Epithelial cell of esophagus (primary cell): Measurements from ENCODE around the gene ZNF428.
A peak's percentile ranks its signal among the peaks of the same experiment; 100 is the strongest.

ENCODE experiments used
- DNase-seq: peaks from one replicate; pipeline ENCODE4 v3.0.0; 2010; ENCODE audit warnings: low read depth
- H3K4me3 ChIP-seq: 2 replicates; pipeline ENCODE4 v1.5.1; 2011; ENCODE audit warnings: mild to moderate bottlenecking, low read length, control low read depth
- TF ChIP-seq, protein P1 (sequence below): IDR thresholded peaks from 2 replicates; pipeline ENCODE4 v1.5.1; 2011; ENCODE audit warnings: low read depth, mild to moderate bottlenecking, low read length, control low read depth, inconsistent platforms; ENCODE audit not compliant: insufficient read depth; ENCODE audit errors: missing control alignments

ZNF428 gene

DNA sequence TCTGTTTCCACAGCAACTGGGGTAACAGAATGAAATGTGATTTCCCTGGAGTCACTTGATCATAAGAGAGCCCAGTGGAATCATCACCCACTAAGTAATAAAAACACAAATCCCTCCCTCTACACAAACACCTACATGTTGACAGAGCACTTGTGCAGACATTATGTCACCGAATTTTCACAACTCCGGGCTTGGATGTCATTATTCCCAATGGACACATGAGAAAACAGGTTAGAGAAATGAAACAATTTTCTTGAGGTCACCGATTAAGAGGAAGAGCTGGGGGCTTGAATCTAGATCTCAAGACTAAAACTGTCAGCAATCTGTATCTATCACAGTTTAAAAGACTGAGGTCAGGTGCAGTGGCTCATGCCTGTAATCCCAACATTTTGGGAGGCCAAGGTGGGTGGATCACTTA lies 47.2 kb downstream of the ZNF428 start:
- DNase-seq = no peak
- no peak overlapping the region for H3K4me3 ChIP-seq
- TF ChIP-seq, protein P1, sequence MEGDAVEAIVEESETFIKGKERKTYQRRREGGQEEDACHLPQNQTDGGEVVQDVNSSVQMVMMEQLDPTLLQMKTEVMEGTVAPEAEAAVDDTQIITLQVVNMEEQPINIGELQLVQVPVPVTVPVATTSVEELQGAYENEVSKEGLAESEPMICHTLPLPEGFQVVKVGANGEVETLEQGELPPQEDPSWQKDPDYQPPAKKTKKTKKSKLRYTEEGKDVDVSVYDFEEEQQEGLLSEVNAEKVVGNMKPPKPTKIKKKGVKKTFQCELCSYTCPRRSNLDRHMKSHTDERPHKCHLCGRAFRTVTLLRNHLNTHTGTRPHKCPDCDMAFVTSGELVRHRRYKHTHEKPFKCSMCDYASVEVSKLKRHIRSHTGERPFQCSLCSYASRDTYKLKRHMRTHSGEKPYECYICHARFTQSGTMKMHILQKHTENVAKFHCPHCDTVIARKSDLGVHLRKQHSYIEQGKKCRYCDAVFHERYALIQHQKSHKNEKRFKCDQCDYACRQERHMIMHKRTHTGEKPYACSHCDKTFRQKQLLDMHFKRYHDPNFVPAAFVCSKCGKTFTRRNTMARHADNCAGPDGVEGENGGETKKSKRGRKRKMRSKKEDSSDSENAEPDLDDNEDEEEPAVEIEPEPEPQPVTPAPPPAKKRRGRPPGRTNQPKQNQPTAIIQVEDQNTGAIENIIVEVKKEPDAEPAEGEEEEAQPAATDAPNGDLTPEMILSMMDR = no peak

DNA sequence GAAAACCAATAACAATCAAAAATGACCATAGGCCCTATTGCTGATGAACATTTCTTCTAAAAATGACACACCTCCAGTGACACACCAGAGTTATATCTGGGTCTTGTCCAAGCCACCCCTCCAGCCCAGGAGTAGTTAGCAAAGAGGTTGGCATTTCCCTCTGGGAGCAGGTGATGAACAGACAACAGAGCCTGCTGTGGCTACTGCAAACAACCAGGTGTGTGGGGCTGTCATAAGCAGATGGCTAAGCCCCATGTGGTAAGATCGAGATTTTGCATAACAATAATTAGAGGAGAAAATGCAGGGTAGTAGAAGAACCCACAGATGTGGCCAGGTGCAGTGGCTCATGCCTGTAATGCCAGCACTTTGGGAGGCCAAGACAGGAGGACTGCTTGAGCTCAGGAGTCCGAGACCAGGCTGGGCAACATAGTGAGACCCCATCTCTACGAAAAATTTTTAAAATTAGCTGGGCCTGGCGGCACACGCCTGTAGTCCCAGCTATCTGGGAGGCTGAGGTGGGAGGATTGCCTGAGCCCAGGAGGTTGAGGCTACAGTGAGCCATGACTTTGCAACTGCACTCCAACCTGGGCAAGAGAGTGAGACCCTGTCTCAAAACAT lies 49.1 kb downstream of the ZNF428 start:
- peak; percentile 82 for DNase-seq
- TF ChIP-seq, protein P1 = no peak
- H3K4me3 ChIP-seq = no peak overlapping the region

DNA sequence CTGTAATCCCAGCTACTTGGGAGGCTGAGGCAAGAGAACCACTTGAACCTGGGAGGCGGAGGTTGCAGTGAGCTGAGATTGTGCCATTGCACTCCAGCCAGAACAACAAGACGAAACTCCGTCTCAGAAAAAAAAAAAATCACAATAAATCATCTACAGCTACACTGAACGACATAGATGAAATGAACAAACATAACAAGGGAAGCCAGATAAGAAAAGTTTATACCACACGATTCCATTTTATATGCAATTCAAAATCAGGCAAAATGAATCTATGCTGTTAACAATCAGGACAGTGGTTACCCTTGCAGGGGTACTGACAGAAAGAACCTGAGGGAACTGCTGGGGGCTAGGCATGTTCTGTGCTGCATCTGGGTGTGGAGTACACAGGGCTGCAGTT lies 49.8 kb downstream of the ZNF428 start:
- TF ChIP-seq, protein P1 = no peak
- no peak overlapping the region for H3K4me3 ChIP-seq
- DNase-seq = no peak

DNA sequence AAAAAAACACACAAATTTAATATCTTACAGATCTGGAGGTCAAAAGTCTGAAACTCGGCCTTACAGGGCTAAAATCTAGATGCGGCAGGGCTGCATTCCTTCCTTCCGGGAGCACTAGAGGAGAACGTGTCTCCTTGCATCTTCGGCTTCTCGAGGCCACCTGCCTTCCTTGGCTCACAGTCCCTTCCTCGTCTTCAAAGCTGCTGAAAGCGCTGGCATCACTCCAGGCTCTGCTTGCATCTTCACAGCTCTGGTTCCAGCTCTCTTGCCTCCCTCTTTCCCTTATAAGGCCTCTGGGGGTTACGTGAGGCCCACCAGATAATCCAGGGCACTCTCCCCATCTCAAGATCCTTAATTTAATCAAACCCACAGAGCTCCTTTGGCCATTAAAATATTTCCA lies 54.6 kb downstream of the ZNF428 start:
- TF ChIP-seq, protein P1 = no peak
- no peak for DNase-seq
- H3K4me3 ChIP-seq = no peak overlapping the region

DNA sequence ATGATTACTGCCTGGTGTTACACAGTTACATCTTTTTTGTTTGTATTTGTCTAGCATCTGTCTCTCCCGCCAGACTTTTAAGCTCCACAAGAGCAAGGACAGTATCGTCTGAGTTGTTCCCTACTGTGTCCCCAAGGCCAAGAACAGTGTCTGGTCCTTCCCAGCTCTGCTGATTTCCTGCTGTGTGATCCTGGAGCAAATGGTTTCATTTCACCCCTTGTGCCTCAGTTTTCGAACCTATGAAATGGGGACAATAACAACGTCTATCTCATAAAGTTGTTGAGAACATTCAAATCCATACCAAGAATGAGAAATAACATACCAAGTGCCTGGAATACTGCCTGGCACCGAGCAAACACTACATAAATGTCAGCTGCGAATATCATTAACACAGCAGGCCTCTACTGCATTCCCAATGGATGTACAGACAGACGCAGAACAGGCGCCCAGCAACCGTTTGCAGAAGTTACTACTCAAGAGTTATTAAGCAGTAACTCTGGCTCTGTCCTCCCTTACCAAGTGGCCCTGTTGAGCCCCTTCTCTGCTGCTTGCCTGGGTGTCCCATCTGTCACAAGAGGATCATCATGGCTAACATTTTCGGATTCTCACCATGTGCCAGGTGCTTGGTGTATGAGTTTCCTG lies 55.5 kb downstream of the ZNF428 start:
- H3K4me3 ChIP-seq = no peak overlapping the region
- DNase-seq = no peak
- TF ChIP-seq, protein P1 = no peak

DNA sequence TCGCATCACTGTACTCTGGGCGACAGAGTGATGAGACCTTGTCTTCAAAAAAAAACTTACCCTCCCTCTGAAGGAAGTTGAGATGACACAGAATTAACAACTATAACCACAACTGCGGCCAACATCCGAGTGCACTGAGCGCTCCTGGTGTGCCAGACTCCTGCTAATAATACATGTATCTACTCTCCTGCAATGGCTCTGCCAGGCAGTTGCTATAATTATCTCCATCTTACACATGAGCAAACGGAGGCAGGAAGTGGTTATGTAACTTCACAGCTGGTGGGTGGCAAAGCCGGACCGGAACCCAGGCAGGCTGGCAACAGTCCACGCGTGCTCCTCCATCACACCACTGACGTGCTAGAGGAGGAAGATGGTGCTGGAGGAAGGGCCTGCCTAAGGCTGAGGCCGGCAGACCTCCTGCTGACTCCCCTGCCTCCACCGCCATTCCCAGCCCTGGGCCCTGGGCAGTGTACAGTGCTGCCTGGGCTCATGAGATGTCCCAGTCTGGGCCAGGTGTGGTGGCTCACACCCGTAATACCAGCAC lies 56.7 kb downstream of the ZNF428 start:
- TF ChIP-seq, protein P1 = no peak
- H3K4me3 ChIP-seq = no peak overlapping the region
- DNase-seq = peak; percentile 52
